ENCODE results near the gene DLK1. TPM values are rescaled to one million over a fixed set of nuclear protein-coding genes. Genes with fewer than 3 reads are reported as not detected.

Gene DLK1
- polyA plus RNA-seq, 1 donor (not counting 4 experiments of a cell fraction or from before 2014, with no cell fraction given) = not detected

DNA sequence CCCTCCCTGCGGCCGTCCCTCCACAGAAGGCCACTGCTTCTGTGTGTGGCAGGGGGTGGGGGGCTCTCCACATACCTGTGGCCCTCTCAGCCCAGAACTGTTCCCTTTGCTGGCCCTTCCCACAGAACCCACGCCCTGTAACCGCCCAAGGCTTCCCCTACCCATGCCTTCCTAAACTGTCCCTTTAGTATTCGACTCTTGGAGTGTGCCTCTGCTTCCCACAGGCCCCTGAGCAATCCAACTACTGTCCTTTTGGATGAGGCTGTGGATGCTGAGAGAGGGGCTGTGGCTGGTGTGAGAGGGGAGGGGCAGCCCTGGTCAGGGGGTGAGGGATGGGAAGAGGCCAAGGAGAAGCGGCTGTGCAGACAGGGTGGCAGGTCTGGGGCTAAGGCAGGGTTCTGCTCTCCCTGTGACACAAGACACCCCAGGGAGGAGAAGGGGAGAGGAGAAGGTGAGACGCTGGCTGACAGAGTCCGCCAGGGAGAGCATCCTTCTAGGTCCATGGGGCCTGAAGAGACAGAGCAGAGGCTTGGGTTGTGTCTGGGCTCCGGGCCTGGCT is 46.0 kb downstream of the DLK1 start:
- Histone ChIP-seq H3K9me1 (ENCODE audit: control insufficient read depth, extremely low read depth, insufficient read depth, low read length) (no peaks in the 10 kb centered on the region), H3K27me3 (ENCODE audit: control insufficient read depth, extremely low read depth, insufficient read depth, low read length) (peaks cover 45% of the 10 kb centered on the region), H3K9ac (ENCODE audit: control insufficient read depth, extremely low read depth, insufficient read depth, low read length) (no peak overlapping the region), H2AFZ (ENCODE audit: control insufficient read depth, low read length) (no peak overlapping the region), H3K79me2 (ENCODE audit: control insufficient read depth, insufficient read depth, low read length) (no peaks in the 10 kb centered on the region), H4K20me1 (ENCODE audit: control insufficient read depth, extremely low read depth, insufficient read depth, low read length) (no peaks in the 10 kb centered on the region), H3K36me3 (ENCODE audit: control insufficient read depth in 2 of 2, extremely low read depth in 1 of 2, insufficient read depth in 2 of 2, low read length in 2 of 2) (no peaks in the 10 kb centered on the region), H3K4me3 (ENCODE audit: control insufficient read depth in 2 of 3, extremely low read depth in 1 of 3, insufficient read depth in 2 of 3, low read depth in 1 of 3, low read length in 3 of 3) (no peak overlapping the region), H3K4me2 (ENCODE audit: control insufficient read depth, extremely low read depth, insufficient read depth, low read depth, low read length) (no peak overlapping the region), H3K9me3 (ENCODE audit: control insufficient read depth, low read depth, low read length) (no peaks in the 10 kb centered on the region), H3K27ac (ENCODE audit: control insufficient read depth, insufficient read depth, low read length) (no peak overlapping the region), H3K4me1 (ENCODE audit: control insufficient read depth, extremely low read depth, insufficient read depth, low read length) (no peaks in the 10 kb centered on the region)
- DNase-seq (ENCODE audit: low read depth, low spot score) (no peak), FAIRE-seq (no peak)
- dilution Hi-C loops (cut with MboI; ENCODE audit: extremely low pct_ligation_motif_present, low sequenced_read_pairs) = no loop called here
- TF ChIP-seq, protein P1, sequence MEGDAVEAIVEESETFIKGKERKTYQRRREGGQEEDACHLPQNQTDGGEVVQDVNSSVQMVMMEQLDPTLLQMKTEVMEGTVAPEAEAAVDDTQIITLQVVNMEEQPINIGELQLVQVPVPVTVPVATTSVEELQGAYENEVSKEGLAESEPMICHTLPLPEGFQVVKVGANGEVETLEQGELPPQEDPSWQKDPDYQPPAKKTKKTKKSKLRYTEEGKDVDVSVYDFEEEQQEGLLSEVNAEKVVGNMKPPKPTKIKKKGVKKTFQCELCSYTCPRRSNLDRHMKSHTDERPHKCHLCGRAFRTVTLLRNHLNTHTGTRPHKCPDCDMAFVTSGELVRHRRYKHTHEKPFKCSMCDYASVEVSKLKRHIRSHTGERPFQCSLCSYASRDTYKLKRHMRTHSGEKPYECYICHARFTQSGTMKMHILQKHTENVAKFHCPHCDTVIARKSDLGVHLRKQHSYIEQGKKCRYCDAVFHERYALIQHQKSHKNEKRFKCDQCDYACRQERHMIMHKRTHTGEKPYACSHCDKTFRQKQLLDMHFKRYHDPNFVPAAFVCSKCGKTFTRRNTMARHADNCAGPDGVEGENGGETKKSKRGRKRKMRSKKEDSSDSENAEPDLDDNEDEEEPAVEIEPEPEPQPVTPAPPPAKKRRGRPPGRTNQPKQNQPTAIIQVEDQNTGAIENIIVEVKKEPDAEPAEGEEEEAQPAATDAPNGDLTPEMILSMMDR (optimal IDR thresholded peaks at IDR 0.05 in 1 of 3, IDR thresholded peaks at IDR 0.05 in 1 of 3, conservative IDR thresholded peaks at IDR 0.05 in 1 of 3; ENCODE audit: extremely low read depth in 1 of 3, insufficient read depth in 2 of 3, low read length in 3 of 3) = no peak
- no peak for TF ChIP-seq EZH2 (IDR thresholded peaks at IDR 0.05; ENCODE audit: low read length)

DNA sequence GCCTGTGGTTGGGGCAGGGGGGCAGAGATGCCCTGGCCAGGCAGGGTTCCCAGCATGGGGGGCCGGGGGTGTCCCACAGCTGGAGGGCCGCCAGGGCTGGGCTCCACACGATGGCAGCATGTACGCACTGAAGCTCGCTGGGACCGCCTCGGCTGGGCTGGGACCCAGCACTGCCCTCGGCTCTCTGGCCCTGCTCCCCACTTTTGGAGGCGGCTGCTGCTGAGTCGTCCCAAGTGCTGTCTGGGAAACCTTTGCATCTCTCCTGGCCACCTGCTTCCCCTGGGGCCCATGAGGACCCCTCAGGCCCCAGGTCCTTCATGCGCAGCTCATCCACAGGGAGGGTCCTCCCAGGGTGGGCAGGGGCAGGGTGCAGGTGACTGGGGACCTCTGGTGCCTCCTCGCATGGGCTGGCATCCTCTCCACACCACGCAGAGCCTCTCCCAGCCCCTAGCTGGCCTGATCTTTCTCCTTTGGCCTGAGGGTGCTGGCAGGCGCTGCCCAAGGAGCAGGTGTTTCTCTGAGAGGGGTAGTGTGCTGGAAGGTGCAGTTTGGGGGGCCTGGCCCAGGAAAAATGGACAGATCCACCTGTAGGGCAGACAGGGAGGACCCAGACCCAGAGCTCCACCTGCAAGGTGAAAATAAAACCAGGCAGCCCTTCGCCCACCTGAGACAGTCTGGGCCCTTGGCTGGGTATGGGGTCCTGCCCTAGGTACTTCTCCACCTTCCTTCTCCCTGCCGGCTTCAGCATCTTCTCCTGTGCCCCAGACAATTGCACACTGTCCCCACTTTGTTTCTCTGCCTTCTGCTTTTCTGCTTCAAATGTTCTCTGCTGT is 46.9 kb downstream of the DLK1 start:
- Histone ChIP-seq H3K4me3 (ENCODE audit: control insufficient read depth in 2 of 3, extremely low read depth in 1 of 3, insufficient read depth in 2 of 3, low read depth in 1 of 3, low read length in 3 of 3) (no peak overlapping the region), H2AFZ (ENCODE audit: control insufficient read depth, low read length) (no peak overlapping the region), H3K9me1 (ENCODE audit: control insufficient read depth, extremely low read depth, insufficient read depth, low read length) (no peaks in the 10 kb centered on the region), H4K20me1 (ENCODE audit: control insufficient read depth, extremely low read depth, insufficient read depth, low read length) (no peaks in the 10 kb centered on the region), H3K4me2 (ENCODE audit: control insufficient read depth, extremely low read depth, insufficient read depth, low read depth, low read length) (no peak overlapping the region), H3K79me2 (ENCODE audit: control insufficient read depth, insufficient read depth, low read length) (no peaks in the 10 kb centered on the region), H3K9me3 (ENCODE audit: control insufficient read depth, low read depth, low read length) (no peaks in the 10 kb centered on the region), H3K36me3 (ENCODE audit: control insufficient read depth in 2 of 2, extremely low read depth in 1 of 2, insufficient read depth in 2 of 2, low read length in 2 of 2) (no peaks in the 10 kb centered on the region), H3K9ac (ENCODE audit: control insufficient read depth, extremely low read depth, insufficient read depth, low read length) (no peak overlapping the region), H3K4me1 (ENCODE audit: control insufficient read depth, extremely low read depth, insufficient read depth, low read length) (no peaks in the 10 kb centered on the region), H3K27me3 (ENCODE audit: control insufficient read depth, extremely low read depth, insufficient read depth, low read length) (peaks cover 53% of the 10 kb centered on the region), H3K27ac (ENCODE audit: control insufficient read depth, insufficient read depth, low read length) (no peak overlapping the region)
- DNase-seq (ENCODE audit: low read depth, low spot score) (no peak), FAIRE-seq (no peak)
- dilution Hi-C loops (cut with MboI; ENCODE audit: extremely low pct_ligation_motif_present, low sequenced_read_pairs) = no loop called here
- TF ChIP-seq, protein P1 (optimal IDR thresholded peaks at IDR 0.05 in 1 of 3, IDR thresholded peaks at IDR 0.05 in 1 of 3, conservative IDR thresholded peaks at IDR 0.05 in 1 of 3; ENCODE audit: extremely low read depth in 1 of 3, insufficient read depth in 2 of 3, low read length in 3 of 3) = no peak
- TF ChIP-seq EZH2 (IDR thresholded peaks at IDR 0.05; ENCODE audit: low read length) = no peak
